NCI-H526 (cell line): Measurements from ENCODE around the gene HECA.

Experiments
- DNase-seq, 2 experiments: peaks; one replicate each; lab custom pipeline; 2025; lab: John Stamatoyannopoulos, UW

HECA gene

DNA sequence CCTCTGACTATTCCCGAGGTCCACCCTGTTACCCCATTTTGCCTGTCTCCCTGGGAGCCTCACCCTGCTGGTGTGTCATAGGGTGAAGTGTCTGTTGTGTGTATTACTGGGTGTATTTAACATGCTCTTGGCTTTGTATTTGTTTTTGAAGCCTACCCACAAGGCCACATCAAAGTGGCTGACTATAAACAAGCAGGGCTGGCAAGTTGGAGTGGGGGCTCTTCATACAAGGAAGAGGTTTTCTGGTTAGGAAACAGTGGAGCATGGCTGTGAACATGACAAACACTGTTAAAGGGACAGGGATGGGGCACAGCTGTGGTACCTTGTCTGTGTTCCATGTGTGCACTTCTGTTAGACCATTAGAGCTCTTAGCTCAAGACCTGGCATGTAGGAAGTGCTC lies 26.3 kb downstream of the HECA start:
- DNase-seq = peak; percentile 67 to 78

- DNase-seq = no peak
Measured at GRCh38 chr6:139161817-139162284, 27.0 kb downstream of the HECA start.

- DNase-seq = no peak
Measured at GRCh38 chr6:139164001-139164400, 29.1 kb downstream of the HECA start.

GRCh38 chr6:139165324-139165723 lies 30.4 kb downstream of the HECA start:
- no peak for DNase-seq

DNA sequence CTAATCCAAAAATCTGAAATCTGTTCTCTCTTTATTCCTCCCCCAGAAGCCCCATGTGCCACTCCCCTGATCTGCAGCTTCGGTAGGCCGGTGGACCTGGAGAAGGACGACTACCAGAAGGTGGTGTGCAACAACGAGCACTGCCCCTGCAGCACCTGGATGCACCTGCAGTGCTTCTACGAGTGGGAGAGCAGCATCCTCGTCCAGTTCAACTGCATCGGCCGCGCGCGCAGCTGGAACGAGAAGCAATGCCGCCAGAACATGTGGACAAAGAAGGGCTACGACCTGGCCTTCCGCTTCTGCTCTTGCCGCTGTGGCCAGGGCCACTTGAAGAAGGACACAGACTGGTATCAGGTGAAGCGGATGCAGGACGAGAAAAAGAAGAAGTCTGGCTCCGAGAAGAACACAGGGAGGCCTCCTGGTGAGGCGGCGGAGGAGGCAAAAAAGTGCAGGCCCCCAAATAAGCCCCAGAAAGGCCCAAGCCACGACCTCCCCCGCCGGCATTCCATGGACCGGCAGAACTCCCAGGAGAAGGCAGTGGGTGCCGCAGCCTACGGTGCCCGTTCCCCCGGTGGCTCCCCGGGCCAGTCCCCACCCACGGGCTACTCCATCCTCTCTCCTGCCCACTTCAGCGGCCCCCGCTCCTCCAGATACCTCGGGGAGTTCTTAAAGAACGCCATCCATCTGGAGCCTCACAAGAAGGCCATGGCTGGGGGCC lies 31.5 kb downstream of the HECA start:
- no peak for DNase-seq

DNA sequence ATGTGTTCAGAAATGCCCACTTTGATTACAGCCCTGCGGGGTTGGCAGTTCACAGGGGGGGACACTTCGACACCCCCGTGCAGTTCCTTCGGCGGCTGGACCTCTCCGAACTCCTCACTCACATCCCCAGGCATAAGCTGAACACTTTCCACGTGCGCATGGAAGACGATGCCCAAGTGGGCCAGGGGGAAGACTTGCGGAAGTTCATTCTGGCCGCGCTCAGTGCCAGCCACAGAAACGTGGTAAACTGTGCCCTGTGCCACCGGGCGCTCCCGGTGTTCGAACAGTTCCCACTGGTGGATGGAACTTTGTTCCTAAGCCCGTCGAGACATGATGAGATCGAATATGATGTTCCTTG lies 32.1 kb downstream of the HECA start:
- DNase-seq = no peak

GRCh38 chr6:139172151-139172550 lies 37.3 kb downstream of the HECA start:
- no peak for DNase-seq

- DNase-seq = no peak
Measured at GRCh38 chr6:139172567-139172966, 37.7 kb downstream of the HECA start.

- no peak for DNase-seq
Measured at GRCh38 chr6:139173172-139173571, 38.3 kb downstream of the HECA start.

DNA sequence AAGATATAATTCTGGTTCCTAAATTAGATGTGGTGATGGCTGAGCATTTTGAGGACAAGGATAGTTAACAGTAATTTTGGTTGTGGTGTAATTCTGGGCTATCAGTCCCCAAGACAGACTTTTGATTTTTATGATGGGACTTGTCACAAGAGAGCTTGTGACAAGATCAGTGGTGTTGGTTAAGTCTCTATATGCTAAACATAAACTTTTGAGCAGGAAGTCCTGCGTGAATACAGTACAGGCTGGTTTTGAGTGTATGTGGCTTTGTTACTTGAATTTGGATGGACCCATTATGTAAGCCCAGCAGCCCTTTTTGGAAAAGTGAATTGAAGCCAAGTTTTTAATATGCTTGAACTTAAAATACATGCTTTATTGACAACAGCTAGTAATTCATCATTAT lies 38.9 kb downstream of the HECA start:
- no peak for DNase-seq

DNA sequence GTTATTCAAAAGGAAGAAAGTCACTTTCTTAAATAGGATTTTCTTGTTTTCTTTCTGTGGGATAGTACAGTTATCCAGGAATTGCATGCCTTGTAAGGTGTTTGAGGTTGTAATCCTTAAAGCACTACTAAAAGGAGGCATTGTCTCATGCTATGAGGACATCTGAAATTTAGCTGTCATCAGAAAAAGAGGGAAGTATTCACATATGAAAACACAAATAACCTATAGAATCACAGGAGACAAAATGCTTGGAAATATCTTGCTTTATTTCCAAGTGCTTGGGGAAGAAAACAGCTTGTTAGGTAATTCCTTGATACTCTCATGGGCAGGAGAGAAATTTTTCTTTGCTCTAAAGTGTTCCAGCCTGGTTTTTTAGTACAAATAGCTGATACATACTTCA lies 40.1 kb downstream of the HECA start:
- no peak for DNase-seq

GRCh38 chr6:139175389-139175948 lies 40.6 kb downstream of the HECA start:
- no peak for DNase-seq

- no peak for DNase-seq
Measured at GRCh38 chr6:139181236-139181635, 46.4 kb downstream of the HECA start.

DNA sequence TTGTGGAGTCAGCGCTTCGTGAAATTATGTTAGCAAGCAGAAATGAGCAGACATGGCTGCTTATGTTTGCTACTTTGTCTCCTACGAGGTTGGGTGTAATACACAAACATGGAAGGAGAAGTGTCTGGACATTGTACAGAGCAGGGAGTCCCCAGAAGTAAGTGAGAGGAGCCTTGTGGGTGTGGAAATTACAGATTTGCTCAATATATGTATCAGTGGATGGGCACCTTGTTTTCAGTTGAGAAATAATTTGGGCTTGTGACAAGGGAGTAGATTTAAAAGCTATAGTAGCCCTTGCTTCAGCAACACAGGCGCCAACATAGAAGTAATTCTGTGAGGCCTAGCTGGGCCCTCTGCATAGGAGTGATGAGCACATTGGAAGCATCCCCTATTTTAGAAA lies 49.2 kb downstream of the HECA start:
- no peak for DNase-seq

GRCh38 chr6:139184459-139184858 lies 49.6 kb downstream of the HECA start:
- DNase-seq = no peak

DNA sequence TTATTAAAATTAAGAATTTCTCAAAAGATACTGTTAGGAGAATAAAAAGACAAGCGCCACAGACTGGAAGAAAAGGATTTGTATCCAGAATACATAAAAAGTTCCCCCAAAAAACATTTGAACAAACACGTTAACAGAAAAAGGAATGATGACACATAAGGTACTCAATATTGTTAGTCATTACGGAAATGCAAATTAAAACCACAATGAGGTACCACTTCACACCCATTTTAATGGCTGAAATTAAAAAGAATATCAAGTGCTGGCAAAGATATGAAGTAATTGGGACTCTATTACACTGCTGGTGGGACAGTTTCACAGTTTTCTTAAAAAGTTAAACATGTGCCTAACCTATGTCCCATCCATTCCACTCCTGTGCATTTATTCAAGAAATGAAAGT lies 51.4 kb downstream of the HECA start:
- no peak for DNase-seq

GRCh38 chr6:139186692-139187091 lies 51.8 kb downstream of the HECA start:
- peak in 1 of 2 experiments; percentile 23 for DNase-seq

DNA sequence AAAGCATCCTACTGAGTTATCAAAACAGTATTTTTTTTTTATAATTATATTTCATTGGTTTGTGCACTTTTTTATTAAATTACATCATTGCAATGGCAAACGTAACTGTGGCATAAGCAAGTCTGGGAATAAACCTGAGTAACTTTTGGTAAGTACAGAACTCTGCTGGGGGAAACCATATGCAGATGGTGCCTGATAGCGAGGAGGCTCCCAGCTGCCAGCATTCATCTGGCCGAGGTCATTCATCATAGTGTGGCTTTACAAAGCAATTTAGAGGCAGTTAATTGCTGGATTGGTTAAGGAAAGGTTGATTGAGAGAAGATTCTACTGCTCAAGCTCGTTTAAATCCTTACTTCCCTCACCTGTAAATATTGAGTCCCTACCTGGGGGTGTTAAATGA lies 52.6 kb downstream of the HECA start:
- DNase-seq = no peak

GRCh38 chr6:139189665-139190064 lies 54.8 kb downstream of the HECA start:
- no peak for DNase-seq

DNA sequence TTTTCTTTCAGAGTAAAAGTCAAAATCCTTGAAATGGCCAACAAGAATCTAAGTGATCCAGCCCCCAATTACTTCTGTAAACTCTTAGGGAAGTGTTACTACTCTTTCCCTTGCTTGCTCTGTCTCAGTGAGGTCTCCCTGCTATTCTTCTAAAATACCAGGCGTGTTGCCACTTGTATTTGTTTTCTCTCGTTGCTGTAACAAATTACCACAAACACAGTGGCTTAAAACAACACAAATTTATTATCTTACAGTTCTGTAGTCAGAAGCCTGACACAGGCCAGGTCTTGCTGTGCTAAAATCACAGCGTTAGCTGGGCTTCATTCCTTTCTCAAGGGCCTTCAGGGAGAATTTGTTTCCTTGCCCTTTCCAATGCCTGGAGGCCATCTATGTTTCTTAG lies 59.9 kb downstream of the HECA start:
- DNase-seq = no peak

GRCh38 chr6:139198529-139199288 lies 63.8 kb downstream of the HECA start:
- DNase-seq = no peak

DNA sequence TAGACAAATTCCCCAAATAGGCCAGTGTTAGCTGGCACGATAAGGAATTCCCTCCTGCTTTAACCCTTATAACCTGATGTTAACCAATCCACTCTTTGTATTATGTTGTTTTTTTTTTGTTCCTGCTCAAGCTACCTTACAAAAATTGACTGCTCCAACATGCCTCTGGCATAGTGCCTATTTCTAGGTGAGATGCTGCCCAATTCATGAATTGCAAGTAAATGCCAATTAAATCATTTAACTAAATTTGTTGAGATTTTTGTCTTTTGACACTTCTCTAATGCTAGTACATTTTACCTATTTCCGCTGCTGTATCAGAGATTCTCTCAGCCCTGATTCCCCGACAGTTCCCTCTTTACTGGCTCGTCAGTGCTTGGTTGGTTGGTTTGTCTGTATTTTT lies 66.5 kb downstream of the HECA start:
- DNase-seq = no peak

DNA sequence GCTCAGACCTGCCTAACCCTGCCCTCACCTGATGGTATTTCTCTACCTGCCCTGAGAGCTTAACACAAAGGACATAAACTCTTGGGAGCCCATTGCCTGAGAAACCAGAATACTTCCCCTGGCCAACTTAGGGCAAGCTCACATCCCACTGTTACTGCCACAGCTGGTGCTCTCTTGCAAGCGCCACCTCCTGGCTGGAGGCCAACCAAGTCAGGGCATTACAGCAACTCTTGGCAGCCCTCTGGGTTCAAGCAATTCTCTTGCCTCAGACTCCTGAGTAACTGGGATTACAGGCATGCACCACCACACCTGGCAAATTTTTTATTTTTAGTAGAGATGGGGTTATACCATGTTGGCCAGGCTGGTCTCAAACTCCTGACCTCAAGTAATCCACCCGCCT lies 70.1 kb downstream of the HECA start:
- DNase-seq = no peak
